ENCODE results near the gene PDE1C.
"Not testable (repeated sequence)": the region's sequence is repeated elsewhere in the genome, so short reads cannot be mapped to it uniquely, and the experiment has no call there.

Gene PDE1C

GRCh38 chr7:32042900-32043299 lies 27.3 kb downstream of the PDE1C start:
- no peak for DNase-seq

GRCh38 chr7:32039000-32039756 lies 31.0 kb downstream of the PDE1C start:
- no peak for DNase-seq

GRCh38 chr7:32037650-32038198 lies 32.5 kb downstream of the PDE1C start:
- DNase-seq: no peak

- DNase-seq: no peak
Measured at GRCh38 chr7:32036557-32036956, 33.6 kb downstream of the PDE1C start.

- DNase-seq: no peak
Measured at GRCh38 chr7:32034052-32034451, 36.2 kb downstream of the PDE1C start.

- no peak for DNase-seq
Measured at GRCh38 chr7:32033006-32033405, 37.2 kb downstream of the PDE1C start.

GRCh38 chr7:32032211-32032610 lies 38.0 kb downstream of the PDE1C start:
- no peak for DNase-seq

- DNase-seq: no peak
Measured at GRCh38 chr7:32030904-32031692, 39.1 kb downstream of the PDE1C start.

- DNase-seq: no peak
Measured at GRCh38 chr7:32026083-32026425, 44.2 kb downstream of the PDE1C start.

- DNase-seq: no peak
Measured at GRCh38 chr7:32025381-32026082, 44.7 kb downstream of the PDE1C start.

GRCh38 chr7:32023376-32023775 lies 46.8 kb downstream of the PDE1C start:
- DNase-seq: no peak

- DNase-seq: no peak
Measured at GRCh38 chr7:32022966-32023365, 47.2 kb downstream of the PDE1C start.

- no peak for DNase-seq
Measured at GRCh38 chr7:32020551-32021159, 49.6 kb downstream of the PDE1C start.

GRCh38 chr7:32018845-32019578 lies 51.2 kb downstream of the PDE1C start:
- no peak for DNase-seq

- no peak for DNase-seq
Measured at GRCh38 chr7:32015133-32015532, 55.1 kb downstream of the PDE1C start.

GRCh38 chr7:32013471-32013870 lies 56.7 kb downstream of the PDE1C start:
- not testable (repeated sequence) for DNase-seq

- DNase-seq: no peak
Measured at GRCh38 chr7:32005577-32005976, 64.6 kb downstream of the PDE1C start.

- no peak for DNase-seq
Measured at GRCh38 chr7:32001948-32002347, 68.3 kb downstream of the PDE1C start.

- DNase-seq: no peak
Measured at GRCh38 chr7:31997423-31997822, 72.8 kb downstream of the PDE1C start.

- DNase-seq: no peak
Measured at GRCh38 chr7:31995134-31995533, 75.1 kb downstream of the PDE1C start.

- no peak for DNase-seq
Measured at GRCh38 chr7:31991846-31992245, 78.4 kb downstream of the PDE1C start.

- DNase-seq: no peak
Measured at GRCh38 chr7:31991406-31991805, 78.8 kb downstream of the PDE1C start.
